Measurements from ENCODE around the gene TAF1A.

DNA sequence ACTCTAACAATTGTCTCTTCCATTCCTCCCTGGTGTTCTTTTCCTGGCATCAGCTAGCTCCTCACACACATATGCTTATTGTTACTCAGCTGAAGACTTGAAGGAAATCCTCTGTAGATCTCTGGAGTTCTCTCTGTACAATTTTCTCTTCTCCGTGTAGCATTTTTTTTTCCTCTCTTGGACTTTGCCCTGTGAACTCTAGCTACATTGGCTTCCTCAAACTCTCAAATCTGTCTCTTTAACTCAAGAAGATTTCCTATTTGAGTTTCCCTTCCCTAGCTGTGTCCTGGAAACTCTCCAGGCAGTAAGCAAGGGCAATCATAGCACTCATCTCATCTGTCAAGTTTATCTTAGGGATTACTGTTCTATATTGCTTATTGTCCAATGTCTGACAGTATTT, 23.9 kb upstream of the TAF1A start:
- TF ChIP-seq SUZ12 (IDR thresholded peaks at IDR 0.05; ENCODE audit: unreplicated experiment): no peak
- TF ChIP-seq, protein P1, sequence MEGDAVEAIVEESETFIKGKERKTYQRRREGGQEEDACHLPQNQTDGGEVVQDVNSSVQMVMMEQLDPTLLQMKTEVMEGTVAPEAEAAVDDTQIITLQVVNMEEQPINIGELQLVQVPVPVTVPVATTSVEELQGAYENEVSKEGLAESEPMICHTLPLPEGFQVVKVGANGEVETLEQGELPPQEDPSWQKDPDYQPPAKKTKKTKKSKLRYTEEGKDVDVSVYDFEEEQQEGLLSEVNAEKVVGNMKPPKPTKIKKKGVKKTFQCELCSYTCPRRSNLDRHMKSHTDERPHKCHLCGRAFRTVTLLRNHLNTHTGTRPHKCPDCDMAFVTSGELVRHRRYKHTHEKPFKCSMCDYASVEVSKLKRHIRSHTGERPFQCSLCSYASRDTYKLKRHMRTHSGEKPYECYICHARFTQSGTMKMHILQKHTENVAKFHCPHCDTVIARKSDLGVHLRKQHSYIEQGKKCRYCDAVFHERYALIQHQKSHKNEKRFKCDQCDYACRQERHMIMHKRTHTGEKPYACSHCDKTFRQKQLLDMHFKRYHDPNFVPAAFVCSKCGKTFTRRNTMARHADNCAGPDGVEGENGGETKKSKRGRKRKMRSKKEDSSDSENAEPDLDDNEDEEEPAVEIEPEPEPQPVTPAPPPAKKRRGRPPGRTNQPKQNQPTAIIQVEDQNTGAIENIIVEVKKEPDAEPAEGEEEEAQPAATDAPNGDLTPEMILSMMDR (IDR thresholded peaks at IDR 0.05 in 2 of 3, conservative IDR thresholded peaks at IDR 0.05 in 1 of 3; ENCODE audit: control insufficient read depth in 2 of 3, extremely low read depth in 1 of 3, insufficient read depth in 1 of 3, low read depth in 3 of 3, low read length in 3 of 3): no peak
- TF ChIP-seq POLR2AphosphoS5 (IDR thresholded peaks at IDR 0.05; ENCODE audit: low read length): no peak
- TF ChIP-seq, protein P2, sequence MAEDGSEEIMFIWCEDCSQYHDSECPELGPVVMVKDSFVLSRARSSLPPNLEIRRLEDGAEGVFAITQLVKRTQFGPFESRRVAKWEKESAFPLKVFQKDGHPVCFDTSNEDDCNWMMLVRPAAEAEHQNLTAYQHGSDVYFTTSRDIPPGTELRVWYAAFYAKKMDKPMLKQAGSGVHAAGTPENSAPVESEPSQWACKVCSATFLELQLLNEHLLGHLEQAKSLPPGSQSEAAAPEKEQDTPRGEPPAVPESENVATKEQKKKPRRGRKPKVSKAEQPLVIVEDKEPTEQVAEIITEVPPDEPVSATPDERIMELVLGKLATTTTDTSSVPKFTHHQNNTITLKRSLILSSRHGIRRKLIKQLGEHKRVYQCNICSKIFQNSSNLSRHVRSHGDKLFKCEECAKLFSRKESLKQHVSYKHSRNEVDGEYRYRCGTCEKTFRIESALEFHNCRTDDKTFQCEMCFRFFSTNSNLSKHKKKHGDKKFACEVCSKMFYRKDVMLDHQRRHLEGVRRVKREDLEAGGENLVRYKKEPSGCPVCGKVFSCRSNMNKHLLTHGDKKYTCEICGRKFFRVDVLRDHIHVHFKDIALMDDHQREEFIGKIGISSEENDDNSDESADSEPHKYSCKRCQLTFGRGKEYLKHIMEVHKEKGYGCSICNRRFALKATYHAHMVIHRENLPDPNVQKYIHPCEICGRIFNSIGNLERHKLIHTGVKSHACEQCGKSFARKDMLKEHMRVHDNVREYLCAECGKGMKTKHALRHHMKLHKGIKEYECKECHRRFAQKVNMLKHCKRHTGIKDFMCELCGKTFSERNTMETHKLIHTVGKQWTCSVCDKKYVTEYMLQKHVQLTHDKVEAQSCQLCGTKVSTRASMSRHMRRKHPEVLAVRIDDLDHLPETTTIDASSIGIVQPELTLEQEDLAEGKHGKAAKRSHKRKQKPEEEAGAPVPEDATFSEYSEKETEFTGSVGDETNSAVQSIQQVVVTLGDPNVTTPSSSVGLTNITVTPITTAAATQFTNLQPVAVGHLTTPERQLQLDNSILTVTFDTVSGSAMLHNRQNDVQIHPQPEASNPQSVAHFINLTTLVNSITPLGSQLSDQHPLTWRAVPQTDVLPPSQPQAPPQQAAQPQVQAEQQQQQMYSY (CRISPR knock-in tag; IDR thresholded peaks at IDR 0.05): no peak
- TF ChIP-seq BMI1 (IDR thresholded peaks at IDR 0.05; ENCODE audit: borderline replicate concordance): no peak
- TF ChIP-seq FOS (IDR thresholded peaks at IDR 0.05; ENCODE audit: borderline replicate concordance, extremely low read depth, insufficient read length): no peak
- TF ChIP-seq POLR2A (IDR thresholded peaks at IDR 0.05; ENCODE audit: low read depth, low read length): no peak

Data from GM12878 (cell line).